HepG2 (cell line): ENCODE results near the gene PRDM12. TPM values are rescaled to one million over a fixed set of nuclear protein-coding genes. Genes with fewer than 3 reads are reported as not detected.

Source experiments
- ATAC-seq: fragments of 200-7000 bp; cut with Tn5 transposase; 3 replicates; pipeline ENCODE4 v1.9.1; 2020; ENCODE audit warnings: mild to moderate bottlenecking, moderate library complexity
- BruUV-seq: library from RNA; stranded (reverse); fragments of 400-500 nt; replicated peaks from 2 replicates; lab custom pipeline; 2021; lab: Mats Ljungman, UMichigan
- CTCF ChIA-PET: fragments of 300-600 bp; formaldehyde crosslinking; extraction: SDS; loops from one replicate; lab custom pipeline; 2021; ENCODE audit warnings: low total read pairs, inconsistent platforms, low intra/inter-chr PET ratio; lab: Yijun Ruan, JAX
- POLR2A ChIA-PET: fragments of 350-600 bp; sonication (Branson Sonifier 250); formaldehyde crosslinking; loops from one replicate; lab custom pipeline; 2020; ENCODE audit warnings: antibody characterized with exemption, inconsistent platforms; lab: Yijun Ruan, JAX
- DNase-seq: peaks from one replicate; pipeline ENCODE4 v3.0.0-alpha.2; 2015; ENCODE audit warnings: low spot score
- FAIRE-seq: peaks from 3 replicates; lab custom pipeline; 2011; peaks lifted over from hg19 to GRCh38; lab: Jason Lieb, UNC
- H2AFZ ChIP-seq: one replicate; pipeline ENCODE4 v1.6.1; 2011; ENCODE audit warnings: low read length, inconsistent platforms
- H3K27ac ChIP-seq: fragments of 300-600 bp; 3 replicates; pipeline ENCODE4 v1.8.0; 2011; ENCODE audit warnings: mixed run types, mild to moderate bottlenecking, mixed read lengths, low read length, inconsistent platforms; ENCODE audit not compliant: insufficient read depth; ENCODE audit errors: extremely low read length
- H3K27me3 ChIP-seq, 2 experiments: fragments of 200-600 bp in 1 of 2; 2 replicates in 1 of 2; 3 replicates in 1 of 2; pipeline versions ENCODE4 v1.6.0 to v1.8.0; 2011; ENCODE audit warnings: low read length in 2 of 2, mild to moderate bottlenecking in 2 of 2, moderate library complexity in 2 of 2, inconsistent platforms in 1 of 2; ENCODE audit not compliant: insufficient read depth in 2 of 2, control insufficient read depth in 1 of 2
- H3K36me3 ChIP-seq, 2 experiments: fragments of 200-600 bp in 1 of 2; replicated peaks in 1 of 2; 2 replicates in 1 of 2; 3 replicates in 1 of 2; pipeline versions ENCODE4 v1.5.1 to v1.8.0; 2011; ENCODE audit warnings: low read length in 2 of 2, inconsistent platforms in 1 of 2; ENCODE audit not compliant: insufficient read depth in 2 of 2, control insufficient read depth in 1 of 2
- H3K4me1 ChIP-seq: 2 replicates; pipeline ENCODE4 v1.5.1; 2012; ENCODE audit warnings: low read length, inconsistent platforms; ENCODE audit not compliant: insufficient read depth
- H3K4me2 ChIP-seq: 2 replicates; pipeline ENCODE4 v1.6.0; 2011; ENCODE audit warnings: low read depth, low read length, inconsistent platforms
- H3K4me3 ChIP-seq, 3 experiments: fragments of 200-600 bp in 1 of 3; sonication (generic), shearing (Covaris generic) in 1 of 3; replicated peaks in 1 of 3; 2 replicates each; pipeline ENCODE4 v1.5.1; 2011 to 2016; ENCODE audit warnings: low read length in 3 of 3, inconsistent platforms in 2 of 3, low read depth in 2 of 3, mild to moderate bottlenecking in 2 of 3, control low read depth in 1 of 3, mixed read lengths in 1 of 3; ENCODE audit not compliant: insufficient read depth in 1 of 3
- H3K79me2 ChIP-seq: one replicate; pipeline ENCODE4 v1.6.1; 2011; ENCODE audit warnings: low read length, inconsistent platforms; ENCODE audit not compliant: insufficient read depth
- H3K9ac ChIP-seq: 2 replicates; pipeline ENCODE4 v1.6.0; 2011; ENCODE audit warnings: mild to moderate bottlenecking, low read depth, low read length, inconsistent platforms; ENCODE audit not compliant: insufficient read depth
- H3K9me3 ChIP-seq: 2 replicates; pipeline ENCODE4 v1.5.1; 2012; ENCODE audit warnings: mild to moderate bottlenecking, low read length
- H4K20me1 ChIP-seq: 2 replicates; pipeline ENCODE4 v1.6.0; 2011; ENCODE audit warnings: inconsistent platforms, mild to moderate bottlenecking, low read length, moderate library complexity; ENCODE audit not compliant: insufficient read depth
- EED ChIP-seq: sonication (generic); formaldehyde crosslinking; IDR thresholded peaks from 2 replicates; pipeline ENCODE4 v1.5.0; 2020; ENCODE audit warnings: mild to moderate bottlenecking, missing genetic modification reagents
- EZH2 ChIP-seq: conservative IDR thresholded peaks from 2 replicates; pipeline ENCODE4 v1.6.1; 2012; ENCODE audit warnings: mild to moderate bottlenecking, low read depth, low read length, moderate library complexity
- GLI4 ChIP-seq: sonication (generic); formaldehyde crosslinking; IDR thresholded peaks from 2 replicates; pipeline ENCODE4 v1.5.1; 2020; ENCODE audit warnings: missing genetic modification reagents, mild to moderate bottlenecking, moderate library complexity, borderline replicate concordance
- MEF2D ChIP-seq: sonication (generic); formaldehyde crosslinking; IDR thresholded peaks from 2 replicates; pipeline ENCODE4 v1.5.1; 2020; ENCODE audit warnings: mild to moderate bottlenecking, missing genetic modification reagents
- PCBP1 ChIP-seq: fragments of 200-400 bp; formaldehyde crosslinking; IDR thresholded peaks from 2 replicates; pipeline ENCODE4 v1.6.1; 2017; ENCODE audit warnings: mild to moderate bottlenecking, low read depth, low read length, borderline replicate concordance
- PTBP1 ChIP-seq: fragments of 200-400 bp; formaldehyde crosslinking; IDR thresholded peaks from 2 replicates; pipeline ENCODE4 v1.6.1; 2018; ENCODE audit warnings: low read length, low read depth; ENCODE audit not compliant: poor library complexity, severe bottlenecking
- SNAI1 ChIP-seq: sonication (generic); formaldehyde crosslinking; IDR thresholded peaks from 2 replicates; pipeline ENCODE4 v1.5.0; 2020; ENCODE audit warnings: mild to moderate bottlenecking, missing genetic modification reagents, borderline replicate concordance
- TEAD3 ChIP-seq: optimal IDR thresholded peaks from 2 replicates; pipeline ENCODE3; 2016; ENCODE audit warnings: borderline replicate concordance
- TOE1 ChIP-seq: sonication (generic); formaldehyde crosslinking; IDR thresholded peaks from 2 replicates; pipeline ENCODE4 v1.4.0; 2020; ENCODE audit warnings: mild to moderate bottlenecking, missing genetic modification reagents
- ZBTB1 ChIP-seq: sonication (generic); formaldehyde crosslinking; IDR thresholded peaks from 2 replicates; pipeline ENCODE4 v1.4.0; 2020; ENCODE audit warnings: missing genetic modification reagents, borderline replicate concordance
- ZBTB21 ChIP-seq: sonication (generic); formaldehyde crosslinking; IDR thresholded peaks from 2 replicates; pipeline ENCODE4 v1.4.0; 2020; ENCODE audit warnings: missing genetic modification reagents
- ZBTB25 ChIP-seq: IDR thresholded peaks from 2 replicates; pipeline ENCODE4 v1.6.1; 2018; ENCODE audit warnings: missing genetic modification reagents
- ZMYM2 ChIP-seq: sonication (generic); formaldehyde crosslinking; IDR thresholded peaks from 2 replicates; pipeline ENCODE4 v1.8.0; 2022; ENCODE audit warnings: mild to moderate bottlenecking, missing genetic modification reagents
- ZNF225 ChIP-seq: sonication (generic); formaldehyde crosslinking; IDR thresholded peaks from 2 replicates; pipeline ENCODE4 v1.4.0; 2020; ENCODE audit warnings: mild to moderate bottlenecking, missing genetic modification reagents
- ZNF598 ChIP-seq: sonication (generic); formaldehyde crosslinking; IDR thresholded peaks from 2 replicates; pipeline ENCODE4 v1.5.1; 2020; ENCODE audit warnings: mild to moderate bottlenecking, missing genetic modification reagents, borderline replicate concordance
- WGBS: methylation state at CpG from one replicate; pipeline ENCODE4 v1.1.6; 2017; ENCODE audit warnings: low lambda C conversion rate; 5-methylcytosine and 5-hydroxymethylcytosine counted together
- in situ Hi-C: cut with HindIII; loops from 2 replicates; pipeline ENCODE4 v1.10.0; 2017; ENCODE audit warnings: low pct_unique_long_range_greater_than_20kb; ENCODE audit not compliant: extremely low pct_ligation_motif_present
- intact Hi-C: fragments of 100-400 bp; cut with micrococcal nuclease; formaldehyde crosslinking; loops from one replicate; pipeline ENCODE4 v1.10.0; 2022; ENCODE audit not compliant: unreplicated experiment
- polyA plus RNA-seq, 8 experiments: library from polyadenylated mRNA; depleted of rRNA in 3 of 8; stranded (reverse) in 7 of 8; unstranded in 1 of 8; fragments of >200 nt; fragmentation: Illumina TruSeq in 4 of 8; extraction: Trizol in 4 of 8; gene quantifications; 2 replicates each; pipeline versions ENCODE4 v1.2.1 to v1.2.3, GENCODE V29; 2011 to 2016; ENCODE audit warnings: low read depth in 4 of 8, missing spikeins in 1 of 8, mixed read lengths in 1 of 8; ENCODE audit not compliant: insufficient read depth in 1 of 8
- total RNA-seq, 5 experiments: library from RNA; depleted of rRNA; stranded (reverse); fragments of >200 nt; fragmentation: Illumina TruSeq; extraction: Trizol; gene quantifications; 2 replicates each; pipeline ENCODE4 v1.2.3, GENCODE V29; 2016; ENCODE audit warnings: low read depth in 1 of 5
- TF ChIP-seq, protein P1 (sequence below): sonication (generic); formaldehyde crosslinking; IDR thresholded peaks from 2 replicates; pipeline ENCODE4 v1.9.0; 2021; ENCODE audit warnings: missing genetic modification reagents, mild to moderate bottlenecking, borderline replicate concordance
- TF ChIP-seq, protein P2 (sequence below): sonication (generic); formaldehyde crosslinking; conservative IDR thresholded peaks from 2 replicates; pipeline ENCODE4 v1.4.0; 2020; ENCODE audit warnings: missing genetic modification reagents

Gene PRDM12
- total and polyA plus RNA-seq, 2 of the 13 experiments (the other 11 are each of a cell fraction or from before 2014, with no cell fraction given): 0.04 to 0.07 TPM

GRCh38 chr9:130663977-130664250 lies 480 bp upstream of the PRDM12 start:
- Histone ChIP-seq H2AFZ (no peak overlapping the region), H3K9me3 (no peaks in the 10 kb centered on the region), H3K27me3 (peaks cover 28 to 94% of the 10 kb centered on the region in 2 experiments), H3K4me2 (no peak overlapping the region; the same call in 1 of the 2 replicates), H3K9ac (no peak overlapping the region), H3K4me1 (peaks cover 26% of the 10 kb centered on the region), H3K27ac (no peak overlapping the region), H4K20me1 (peaks cover 4% of the 10 kb centered on the region; the same call in 1 of the 2 replicates), H3K79me2 (no peaks in the 10 kb centered on the region), H3K4me3 (peak overlapping the region in 1 of 3 experiments; percentile 40; a peak in 1 of 6 replicates), H3K36me3 (no peaks in the 10 kb centered on the region)
- no peak for ATAC-seq
- ChIA-PET POLR2A (no interaction called here), CTCF (no interaction called here)
- DNase-seq: no peak
- in situ Hi-C loops: no loop called here
- intact Hi-C loops: no loop called here
- BruUV-seq: no TSS peak
- 46% methylated on average over 16 of the region's 19 CpGs for WGBS
- no peak for FAIRE-seq
- no peak for TF ChIP-seq TEAD3
- peak; percentile 16; the same call in 1 of the 2 replicates for TF ChIP-seq EZH2
- TF ChIP-seq ZBTB1 (CRISPR knock-in tag): no peak
- TF ChIP-seq SNAI1 (CRISPR knock-in tag): no peak
- no peak for TF ChIP-seq ZMYM2 (CRISPR knock-in tag)
- TF ChIP-seq PCBP1: 0 out of 2 replicates have a peak, but pooled peaks have one; percentile 40

- Histone ChIP-seq H2AFZ (no peak overlapping the region), H3K9me3 (no peaks in the 10 kb centered on the region), H3K27me3 (peaks cover 27 to 88% of the 10 kb centered on the region in 2 experiments), H3K9ac (no peak overlapping the region), H3K79me2 (no peaks in the 10 kb centered on the region), H4K20me1 (peaks cover 4% of the 10 kb centered on the region; the same call in 1 of the 2 replicates), H3K4me2 (no peak overlapping the region), H3K4me3 (no peak overlapping the region), H3K36me3 (no peaks in the 10 kb centered on the region), H3K4me1 (peaks cover 26% of the 10 kb centered on the region), H3K27ac (no peak overlapping the region)
- FAIRE-seq (no peak), ATAC-seq (no peak), DNase-seq (no peak)
- intact Hi-C loops (no loop called here), in situ Hi-C loops (no loop called here)
- ChIA-PET POLR2A (no interaction called here), CTCF (no interaction called here)
- 29% methylated on average over 19 of the region's 26 CpGs for WGBS
- BruUV-seq: no TSS peak
- TF ChIP-seq ZBTB25 (CRISPR knock-in tag): no peak
- no peak for TF ChIP-seq TOE1
- no peak for TF ChIP-seq ZNF598 (CRISPR knock-in tag)
- TF ChIP-seq GLI4: no peak
- TF ChIP-seq, protein P1, sequence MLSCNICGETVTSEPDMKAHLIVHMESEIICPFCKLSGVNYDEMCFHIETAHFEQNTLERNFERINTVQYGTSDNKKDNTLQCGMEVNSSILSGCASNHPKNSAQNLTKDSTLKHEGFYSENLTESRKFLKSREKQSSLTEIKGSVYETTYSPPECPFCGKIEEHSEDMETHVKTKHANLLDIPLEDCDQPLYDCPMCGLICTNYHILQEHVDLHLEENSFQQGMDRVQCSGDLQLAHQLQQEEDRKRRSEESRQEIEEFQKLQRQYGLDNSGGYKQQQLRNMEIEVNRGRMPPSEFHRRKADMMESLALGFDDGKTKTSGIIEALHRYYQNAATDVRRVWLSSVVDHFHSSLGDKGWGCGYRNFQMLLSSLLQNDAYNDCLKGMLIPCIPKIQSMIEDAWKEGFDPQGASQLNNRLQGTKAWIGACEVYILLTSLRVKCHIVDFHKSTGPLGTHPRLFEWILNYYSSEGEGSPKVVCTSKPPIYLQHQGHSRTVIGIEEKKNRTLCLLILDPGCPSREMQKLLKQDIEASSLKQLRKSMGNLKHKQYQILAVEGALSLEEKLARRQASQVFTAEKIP (CRISPR knock-in tag): no peak
- TF ChIP-seq EED (CRISPR knock-in tag): no peak
- TF ChIP-seq, protein P2, sequence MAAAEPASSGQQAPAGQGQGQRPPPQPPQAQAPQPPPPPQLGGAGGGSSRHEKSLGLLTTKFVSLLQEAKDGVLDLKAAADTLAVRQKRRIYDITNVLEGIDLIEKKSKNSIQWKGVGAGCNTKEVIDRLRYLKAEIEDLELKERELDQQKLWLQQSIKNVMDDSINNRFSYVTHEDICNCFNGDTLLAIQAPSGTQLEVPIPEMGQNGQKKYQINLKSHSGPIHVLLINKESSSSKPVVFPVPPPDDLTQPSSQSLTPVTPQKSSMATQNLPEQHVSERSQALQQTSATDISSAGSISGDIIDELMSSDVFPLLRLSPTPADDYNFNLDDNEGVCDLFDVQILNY (CRISPR knock-in tag): no peak
- TF ChIP-seq ZNF225: no peak
- TF ChIP-seq MEF2D (CRISPR knock-in tag): no peak
- TF ChIP-seq ZBTB21 (CRISPR knock-in tag): no peak
- no peak for TF ChIP-seq PTBP1
Measured at GRCh38 chr9:130665029-130665430, 636 bp downstream of the PRDM12 start.
